ENCODE data around the gene TIMD4. TPM values are rescaled to one million over a fixed set of nuclear protein-coding genes. Genes with fewer than 3 reads are reported as not detected.

The TIMD4 gene
- total RNA-seq, 1 donor from 2014 or later = not detected

GRCh38 chr5:156918311-156918845, 44.6 kb downstream of the TIMD4 start:
- peaks cover 9% of the 10 kb centered on the region for H3K4me1 Mint-ChIP-seq (ENCODE audit: low read depth, unreplicated experiment)
- no peak overlapping the region for H3K9ac ChIP-seq (ENCODE audit: low read length)
- H3K27me3 Mint-ChIP-seq (ENCODE audit: low read depth, unreplicated experiment) = peaks cover 3% of the 10 kb centered on the region
- TF ChIP-seq, protein P1, sequence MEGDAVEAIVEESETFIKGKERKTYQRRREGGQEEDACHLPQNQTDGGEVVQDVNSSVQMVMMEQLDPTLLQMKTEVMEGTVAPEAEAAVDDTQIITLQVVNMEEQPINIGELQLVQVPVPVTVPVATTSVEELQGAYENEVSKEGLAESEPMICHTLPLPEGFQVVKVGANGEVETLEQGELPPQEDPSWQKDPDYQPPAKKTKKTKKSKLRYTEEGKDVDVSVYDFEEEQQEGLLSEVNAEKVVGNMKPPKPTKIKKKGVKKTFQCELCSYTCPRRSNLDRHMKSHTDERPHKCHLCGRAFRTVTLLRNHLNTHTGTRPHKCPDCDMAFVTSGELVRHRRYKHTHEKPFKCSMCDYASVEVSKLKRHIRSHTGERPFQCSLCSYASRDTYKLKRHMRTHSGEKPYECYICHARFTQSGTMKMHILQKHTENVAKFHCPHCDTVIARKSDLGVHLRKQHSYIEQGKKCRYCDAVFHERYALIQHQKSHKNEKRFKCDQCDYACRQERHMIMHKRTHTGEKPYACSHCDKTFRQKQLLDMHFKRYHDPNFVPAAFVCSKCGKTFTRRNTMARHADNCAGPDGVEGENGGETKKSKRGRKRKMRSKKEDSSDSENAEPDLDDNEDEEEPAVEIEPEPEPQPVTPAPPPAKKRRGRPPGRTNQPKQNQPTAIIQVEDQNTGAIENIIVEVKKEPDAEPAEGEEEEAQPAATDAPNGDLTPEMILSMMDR (IDR thresholded peaks at IDR 0.05; ENCODE audit: insufficient read depth, low read depth, low read length) = no peak
- no peak for TF ChIP-seq EZH2 (IDR thresholded peaks at IDR 0.05; ENCODE audit: insufficient read depth, low read length)
- H3K27ac Mint-ChIP-seq (ENCODE audit: unreplicated experiment) = no peak overlapping the region
- H2AFZ ChIP-seq (ENCODE audit: low read depth, low read length) = no peak overlapping the region
- H3K79me2 ChIP-seq (ENCODE audit: insufficient read depth, low read length) = no peaks in the 10 kb centered on the region
- no peak overlapping the region for H3K4me3 Mint-ChIP-seq (ENCODE audit: unreplicated experiment)
- no peaks in the 10 kb centered on the region for H3K36me3 ChIP-seq (ENCODE audit: insufficient read depth, low read length)
- DNase-seq (ENCODE audit: low read depth) = no peak
- H3K4me3 ChIP-seq (ENCODE audit: insufficient read depth, low read depth, low read length) = no peak overlapping the region
- no peaks in the 10 kb centered on the region for H3K36me3 Mint-ChIP-seq (ENCODE audit: low read depth, unreplicated experiment)
- H3K4me2 ChIP-seq (ENCODE audit: low read length) = no peak overlapping the region
- H3K27ac ChIP-seq (ENCODE audit: low read depth, low read length) = no peak overlapping the region
- no peaks in the 10 kb centered on the region for H3K9me3 Mint-ChIP-seq (ENCODE audit: unreplicated experiment)
- no peaks in the 10 kb centered on the region for H4K20me1 ChIP-seq (ENCODE audit: insufficient read depth, low read length)
- no peaks in the 10 kb centered on the region for H3K9me3 ChIP-seq (ENCODE audit: insufficient read depth, low read depth, low read length)
- no peak for FAIRE-seq
- no peaks in the 10 kb centered on the region for H3K27me3 ChIP-seq (ENCODE audit: insufficient read depth, low read length)
- no peaks in the 10 kb centered on the region for H3K4me1 ChIP-seq (ENCODE audit: insufficient read depth, low read length)

DNA sequence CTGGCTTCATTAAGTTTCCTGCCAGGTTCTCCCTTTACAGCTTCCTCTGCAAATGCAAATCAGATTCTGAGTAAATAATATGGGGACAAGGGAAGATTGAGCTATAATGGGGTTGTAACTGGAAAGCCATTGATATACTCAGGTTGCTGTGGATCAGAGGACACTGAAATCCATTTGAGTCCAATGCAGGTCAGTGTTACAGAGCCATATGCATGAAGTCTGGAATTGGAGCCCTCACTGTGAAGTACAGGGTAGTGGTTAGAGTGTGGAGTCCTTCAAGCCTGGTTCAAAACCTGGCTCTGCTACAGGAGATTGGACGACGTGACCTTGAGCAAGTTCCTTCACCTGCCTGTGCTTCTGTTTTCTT, 48.7 kb downstream of the TIMD4 start:
- DNase-seq (ENCODE audit: low read depth) = no peak
- Mint-ChIP-seq H3K36me3 (ENCODE audit: low read depth, unreplicated experiment) (no peaks in the 10 kb centered on the region), H3K4me3 (ENCODE audit: unreplicated experiment) (no peak overlapping the region), H3K4me1 (ENCODE audit: low read depth, unreplicated experiment) (peaks cover 4% of the 10 kb centered on the region), H3K27ac (ENCODE audit: unreplicated experiment) (no peak overlapping the region), H3K9me3 (ENCODE audit: unreplicated experiment) (no peaks in the 10 kb centered on the region), H3K27me3 (ENCODE audit: low read depth, unreplicated experiment) (peaks cover 11% of the 10 kb centered on the region)
- no peak overlapping the region for H3K9ac ChIP-seq (ENCODE audit: low read length)
- no peak overlapping the region for H3K4me2 ChIP-seq (ENCODE audit: low read length)
- H4K20me1 ChIP-seq (ENCODE audit: insufficient read depth, low read length) = no peaks in the 10 kb centered on the region
- H3K4me1 ChIP-seq (ENCODE audit: insufficient read depth, low read length) = no peaks in the 10 kb centered on the region
- FAIRE-seq = no peak
- H3K9me3 ChIP-seq (ENCODE audit: insufficient read depth, low read depth, low read length) = no peaks in the 10 kb centered on the region
- no peak for TF ChIP-seq EZH2 (IDR thresholded peaks at IDR 0.05; ENCODE audit: insufficient read depth, low read length)
- TF ChIP-seq, protein P1 (IDR thresholded peaks at IDR 0.05; ENCODE audit: insufficient read depth, low read depth, low read length) = no peak
- H3K27ac ChIP-seq (ENCODE audit: low read depth, low read length) = no peak overlapping the region
- no peak overlapping the region for H2AFZ ChIP-seq (ENCODE audit: low read depth, low read length)
- no peaks in the 10 kb centered on the region for H3K36me3 ChIP-seq (ENCODE audit: insufficient read depth, low read length)
- H3K79me2 ChIP-seq (ENCODE audit: insufficient read depth, low read length) = no peaks in the 10 kb centered on the region
- H3K27me3 ChIP-seq (ENCODE audit: insufficient read depth, low read length) = no peaks in the 10 kb centered on the region
- H3K4me3 ChIP-seq (ENCODE audit: insufficient read depth, low read depth, low read length) = no peak overlapping the region

GRCh38 chr5:156913719-156914370, 49.2 kb downstream of the TIMD4 start:
- Mint-ChIP-seq H3K4me1 (ENCODE audit: low read depth, unreplicated experiment) (peaks cover 4% of the 10 kb centered on the region), H3K9me3 (ENCODE audit: unreplicated experiment) (no peaks in the 10 kb centered on the region), H3K36me3 (ENCODE audit: low read depth, unreplicated experiment) (no peaks in the 10 kb centered on the region), H3K27ac (ENCODE audit: unreplicated experiment) (no peak overlapping the region), H3K27me3 (ENCODE audit: low read depth, unreplicated experiment) (peaks cover 12% of the 10 kb centered on the region), H3K4me3 (ENCODE audit: unreplicated experiment) (no peak overlapping the region)
- Histone ChIP-seq H2AFZ (ENCODE audit: low read depth, low read length) (no peak overlapping the region), H3K4me2 (ENCODE audit: low read length) (no peak overlapping the region), H3K4me3 (ENCODE audit: insufficient read depth, low read depth, low read length) (no peak overlapping the region), H3K9me3 (ENCODE audit: insufficient read depth, low read depth, low read length) (no peaks in the 10 kb centered on the region), H3K27me3 (ENCODE audit: insufficient read depth, low read length) (no peaks in the 10 kb centered on the region), H3K79me2 (ENCODE audit: insufficient read depth, low read length) (no peaks in the 10 kb centered on the region), H3K27ac (ENCODE audit: low read depth, low read length) (no peak overlapping the region), H3K9ac (ENCODE audit: low read length) (no peak overlapping the region), H4K20me1 (ENCODE audit: insufficient read depth, low read length) (no peaks in the 10 kb centered on the region), H3K36me3 (ENCODE audit: insufficient read depth, low read length) (no peaks in the 10 kb centered on the region), H3K4me1 (ENCODE audit: insufficient read depth, low read length) (no peaks in the 10 kb centered on the region)
- FAIRE-seq (no peak), DNase-seq (ENCODE audit: low read depth) (no peak)
- TF ChIP-seq, protein P1 (IDR thresholded peaks at IDR 0.05; ENCODE audit: insufficient read depth, low read depth, low read length) = no peak
- no peak for TF ChIP-seq EZH2 (IDR thresholded peaks at IDR 0.05; ENCODE audit: insufficient read depth, low read length)
